ENCODE measurements around the gene RND1.

GRCh38 chr12:48824905-48825304, 40.8 kb downstream of the RND1 start:
- TF ChIP-seq CTCF (IDR thresholded peaks at IDR 0.05), result no peak
- TF ChIP-seq POLR2A (IDR thresholded peaks at IDR 0.05), result no peak

Data from thyroid gland (tissue), 4 donors.